ENCODE measurements around the gene CACNA1E.

CACNA1E gene

GRCh38 chr1:181768211-181768929, 285.1 kb downstream of the CACNA1E start:
- DNase-seq (ENCODE audit: low read depth) = no peak

GRCh38 chr1:181768930-181769280, 285.6 kb downstream of the CACNA1E start:
- DNase-seq (ENCODE audit: low read depth) = no peak

- no peak for DNase-seq (ENCODE audit: low read depth)
These were observed 286.5 kb downstream of the CACNA1E start for GRCh38 chr1:181769846-181770245.

GRCh38 chr1:181772714-181773113, 289.4 kb downstream of the CACNA1E start:
- no peak for DNase-seq (ENCODE audit: low read depth)

GRCh38 chr1:181776044-181776443, 292.7 kb downstream of the CACNA1E start:
- no peak for DNase-seq (ENCODE audit: low read depth)

GRCh38 chr1:181777286-181777685, 294.0 kb downstream of the CACNA1E start:
- DNase-seq (ENCODE audit: low read depth) = no peak

- no peak for DNase-seq (ENCODE audit: low read depth)
These were observed 294.5 kb downstream of the CACNA1E start for GRCh38 chr1:181777812-181778211.

GRCh38 chr1:181778640-181779260, 295.4 kb downstream of the CACNA1E start:
- DNase-seq (ENCODE audit: low read depth) = no peak

GRCh38 chr1:181779343-181779742, 296.0 kb downstream of the CACNA1E start:
- DNase-seq (ENCODE audit: low read depth) = no peak

GRCh38 chr1:181783208-181783607, 299.9 kb downstream of the CACNA1E start:
- DNase-seq (ENCODE audit: low read depth) = no peak

- no peak for DNase-seq (ENCODE audit: low read depth)
These were observed 300.8 kb downstream of the CACNA1E start for GRCh38 chr1:181784039-181784683.

- no peak for DNase-seq (ENCODE audit: low read depth)
These were observed 306.1 kb downstream of the CACNA1E start for GRCh38 chr1:181789395-181789794.

- DNase-seq (ENCODE audit: low read depth) = no peak
These were observed 308.4 kb downstream of the CACNA1E start for GRCh38 chr1:181791721-181792120.

GRCh38 chr1:181793831-181794230, 310.5 kb downstream of the CACNA1E start:
- DNase-seq (ENCODE audit: low read depth) = no peak

GRCh38 chr1:181794332-181794731, 311.0 kb downstream of the CACNA1E start:
- no peak for DNase-seq (ENCODE audit: low read depth)

GRCh38 chr1:181798191-181798926, 315.0 kb downstream of the CACNA1E start:
- no peak for DNase-seq (ENCODE audit: low read depth)

- no peak for DNase-seq (ENCODE audit: low read depth)
These were observed 318.3 kb downstream of the CACNA1E start for GRCh38 chr1:181801617-181802016.

- DNase-seq (ENCODE audit: low read depth) = no peak
These were observed 319.1 kb downstream of the CACNA1E start for GRCh38 chr1:181802466-181802865.

- no peak for DNase-seq (ENCODE audit: low read depth)
These were observed 320.1 kb downstream of the CACNA1E start for GRCh38 chr1:181803421-181803820.

- DNase-seq (ENCODE audit: low read depth) = no peak
These were observed 321.7 kb downstream of the CACNA1E start for GRCh38 chr1:181804989-181805388.

- no peak for DNase-seq (ENCODE audit: low read depth)
These were observed 323.4 kb downstream of the CACNA1E start for GRCh38 chr1:181806746-181807145.

GRCh38 chr1:181807251-181807650, 323.9 kb downstream of the CACNA1E start:
- DNase-seq (ENCODE audit: low read depth) = no peak

Measured in HS-5 (cell line).